ENCODE measurements around the gene PDCL2. TPM values are rescaled to one million over a fixed set of nuclear protein-coding genes. Genes with fewer than 3 reads are reported as not detected.
"Not testable (repeated sequence)": the region's sequence is repeated elsewhere in the genome, so short reads cannot be mapped to it uniquely, and the experiment has no call there.

Gene PDCL2
- total RNA-seq, 1 donor from 2014 or later: not detected

DNA sequence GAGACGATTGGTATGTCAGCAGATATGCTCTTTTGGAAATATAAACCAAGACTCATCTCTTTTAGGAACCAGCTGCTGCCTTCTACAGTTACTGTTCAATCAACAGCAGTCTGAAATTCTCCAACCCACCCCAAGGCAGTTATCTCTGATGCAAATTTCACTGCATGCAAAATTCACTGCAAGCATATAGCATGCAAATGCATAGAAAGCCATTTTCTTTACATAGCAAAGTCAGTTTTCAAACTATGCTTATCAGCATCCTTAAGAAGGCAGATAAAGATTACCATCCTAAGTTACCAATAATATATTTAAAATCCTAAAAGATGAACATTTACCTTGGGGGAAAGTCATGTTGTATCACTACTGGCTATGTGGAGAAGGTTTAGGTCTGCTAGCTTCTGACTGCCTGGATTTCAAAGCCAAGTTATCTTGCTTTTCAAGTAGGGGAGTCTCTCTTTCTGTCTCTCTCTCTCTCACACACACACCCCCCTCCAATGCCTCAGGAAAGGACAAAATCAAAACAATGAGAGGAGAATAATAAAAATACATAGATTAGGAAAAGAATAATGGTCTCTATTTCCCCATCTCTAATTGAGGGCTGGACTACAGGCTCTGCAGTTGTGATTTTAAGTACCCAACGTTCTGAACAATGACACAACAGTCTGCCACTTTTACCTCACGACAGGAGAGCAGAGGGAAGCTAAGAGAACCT is 42.5 kb upstream of the PDCL2 start:
- no peak for DNase-seq (ENCODE audit: low spot score, unreplicated experiment)
- H3K27ac Mint-ChIP-seq: no peak overlapping the region
- H3K27me3 Mint-ChIP-seq: peaks cover 59% of the 10 kb centered on the region
- H3K4me1 Mint-ChIP-seq (ENCODE audit: low read depth): peaks cover 13% of the 10 kb centered on the region
- H3K36me3 Mint-ChIP-seq (ENCODE audit: insufficient read depth): no peaks in the 10 kb centered on the region
- no peak overlapping the region for H3K4me3 Mint-ChIP-seq (ENCODE audit: low read depth)
- peaks cover 11% of the 10 kb centered on the region for H3K9me3 Mint-ChIP-seq (ENCODE audit: low read depth)
- TF ChIP-seq, protein P1, sequence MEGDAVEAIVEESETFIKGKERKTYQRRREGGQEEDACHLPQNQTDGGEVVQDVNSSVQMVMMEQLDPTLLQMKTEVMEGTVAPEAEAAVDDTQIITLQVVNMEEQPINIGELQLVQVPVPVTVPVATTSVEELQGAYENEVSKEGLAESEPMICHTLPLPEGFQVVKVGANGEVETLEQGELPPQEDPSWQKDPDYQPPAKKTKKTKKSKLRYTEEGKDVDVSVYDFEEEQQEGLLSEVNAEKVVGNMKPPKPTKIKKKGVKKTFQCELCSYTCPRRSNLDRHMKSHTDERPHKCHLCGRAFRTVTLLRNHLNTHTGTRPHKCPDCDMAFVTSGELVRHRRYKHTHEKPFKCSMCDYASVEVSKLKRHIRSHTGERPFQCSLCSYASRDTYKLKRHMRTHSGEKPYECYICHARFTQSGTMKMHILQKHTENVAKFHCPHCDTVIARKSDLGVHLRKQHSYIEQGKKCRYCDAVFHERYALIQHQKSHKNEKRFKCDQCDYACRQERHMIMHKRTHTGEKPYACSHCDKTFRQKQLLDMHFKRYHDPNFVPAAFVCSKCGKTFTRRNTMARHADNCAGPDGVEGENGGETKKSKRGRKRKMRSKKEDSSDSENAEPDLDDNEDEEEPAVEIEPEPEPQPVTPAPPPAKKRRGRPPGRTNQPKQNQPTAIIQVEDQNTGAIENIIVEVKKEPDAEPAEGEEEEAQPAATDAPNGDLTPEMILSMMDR (IDR thresholded peaks at IDR 0.05; ENCODE audit: unreplicated experiment): no peak

- no peak for DNase-seq (ENCODE audit: low spot score, unreplicated experiment)
- peaks cover 11% of the 10 kb centered on the region for H3K9me3 Mint-ChIP-seq (ENCODE audit: low read depth)
- no peak overlapping the region for H3K4me3 Mint-ChIP-seq (ENCODE audit: low read depth)
- H3K36me3 Mint-ChIP-seq (ENCODE audit: insufficient read depth): no peaks in the 10 kb centered on the region
- H3K27me3 Mint-ChIP-seq: peaks cover 56% of the 10 kb centered on the region
- TF ChIP-seq, protein P1 (IDR thresholded peaks at IDR 0.05; ENCODE audit: unreplicated experiment): no peak
- no peak overlapping the region for H3K27ac Mint-ChIP-seq
- H3K4me1 Mint-ChIP-seq (ENCODE audit: low read depth): peaks cover 13% of the 10 kb centered on the region
Measured at GRCh38 chr4:55633903-55634302, 41.9 kb upstream of the PDCL2 start.

DNA sequence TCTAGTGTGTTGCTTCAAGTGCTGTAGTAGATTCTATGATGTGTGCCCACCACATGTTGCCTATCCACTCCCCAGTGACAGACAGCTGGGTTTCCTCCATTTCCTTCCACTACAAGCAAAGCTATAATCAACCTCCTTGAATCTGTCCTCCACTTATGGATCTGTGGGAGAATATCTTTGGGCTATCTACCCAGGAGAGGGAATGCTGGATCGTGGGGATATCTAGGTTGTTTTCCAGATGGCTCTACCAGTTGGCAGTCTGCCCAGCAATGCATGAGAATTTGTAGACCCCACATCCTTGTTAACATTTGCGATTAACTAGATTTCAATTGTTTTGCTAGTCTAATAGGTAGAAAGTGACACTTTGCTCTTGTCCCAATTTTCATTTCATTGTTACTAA is 33.8 kb upstream of the PDCL2 start:
- H3K27ac Mint-ChIP-seq: no peak overlapping the region
- H3K4me3 Mint-ChIP-seq (ENCODE audit: low read depth): no peak overlapping the region
- H3K36me3 Mint-ChIP-seq (ENCODE audit: insufficient read depth): no peaks in the 10 kb centered on the region
- H3K27me3 Mint-ChIP-seq: no peaks in the 10 kb centered on the region
- peaks cover 12% of the 10 kb centered on the region for H3K9me3 Mint-ChIP-seq (ENCODE audit: low read depth)
- TF ChIP-seq, protein P1 (IDR thresholded peaks at IDR 0.05; ENCODE audit: unreplicated experiment): no peak
- DNase-seq (ENCODE audit: low spot score, unreplicated experiment): no peak
- no peaks in the 10 kb centered on the region for H3K4me1 Mint-ChIP-seq (ENCODE audit: low read depth)

DNA sequence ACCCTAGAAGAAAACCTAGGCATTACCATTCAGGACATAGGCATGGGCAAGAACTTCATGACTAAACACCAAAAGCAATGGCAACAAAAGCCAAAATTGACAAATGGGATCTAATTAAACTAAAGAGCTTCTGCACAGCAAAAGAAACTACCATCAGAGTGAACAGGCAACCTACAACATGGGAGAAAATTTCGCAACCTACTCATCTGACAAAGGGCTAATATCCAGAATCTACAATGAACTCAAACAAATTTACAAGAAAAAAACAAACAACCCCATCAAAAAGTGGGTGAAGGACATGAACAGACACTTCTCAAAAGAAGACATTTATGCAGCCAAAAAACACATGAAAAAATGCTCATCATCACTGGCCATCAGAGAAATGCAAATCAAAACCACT is 32.0 kb upstream of the PDCL2 start:
- not testable (repeated sequence) for H3K4me1 Mint-ChIP-seq (ENCODE audit: low read depth); H3K27me3 Mint-ChIP-seq; H3K27ac Mint-ChIP-seq; H3K4me3 Mint-ChIP-seq (ENCODE audit: low read depth); H3K9me3 Mint-ChIP-seq (ENCODE audit: low read depth); H3K36me3 Mint-ChIP-seq (ENCODE audit: insufficient read depth); DNase-seq (ENCODE audit: low spot score, unreplicated experiment)

DNA sequence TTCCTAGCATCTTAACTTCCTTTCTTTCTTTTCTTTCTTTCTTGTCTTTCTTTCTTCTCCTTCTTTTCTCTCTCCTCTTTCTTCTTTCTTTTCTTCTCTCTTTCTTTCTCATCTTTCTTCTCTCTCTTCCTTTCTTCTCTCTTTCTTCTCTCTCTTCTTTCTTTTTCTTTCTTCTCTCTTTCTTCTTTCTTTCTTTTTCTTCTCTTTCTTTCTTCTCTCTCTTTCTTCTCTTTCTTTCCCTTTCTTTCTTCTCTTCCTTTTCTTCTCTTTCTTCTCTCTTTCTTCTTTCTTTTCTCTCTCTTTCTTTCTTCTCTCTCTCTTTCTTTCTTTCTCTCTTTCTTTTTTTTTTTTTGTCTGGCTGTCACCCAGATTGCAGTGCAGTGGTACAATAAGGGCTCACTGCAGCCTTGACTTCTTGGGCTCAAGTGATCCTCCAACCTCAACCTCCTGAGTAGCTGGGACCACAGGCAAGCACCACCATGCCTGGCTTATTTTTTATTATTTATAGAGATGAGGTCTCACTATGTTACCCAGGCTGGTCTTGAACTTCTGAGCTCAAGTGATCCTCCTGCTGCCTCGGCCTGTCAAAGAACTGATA is 26.6 kb upstream of the PDCL2 start:
- TF ChIP-seq, protein P1 (IDR thresholded peaks at IDR 0.05; ENCODE audit: unreplicated experiment): no peak
- peaks cover 1% of the 10 kb centered on the region for H3K36me3 Mint-ChIP-seq (ENCODE audit: insufficient read depth)
- no peak overlapping the region for H3K27ac Mint-ChIP-seq
- no peak for DNase-seq (ENCODE audit: low spot score, unreplicated experiment)
- peaks cover 5% of the 10 kb centered on the region for H3K27me3 Mint-ChIP-seq
- H3K4me1 Mint-ChIP-seq (ENCODE audit: low read depth): no peaks in the 10 kb centered on the region
- no peaks in the 10 kb centered on the region for H3K9me3 Mint-ChIP-seq (ENCODE audit: low read depth)
- peak overlapping the region; percentile 65 for H3K4me3 Mint-ChIP-seq (ENCODE audit: low read depth)
